Smooth muscle cell (in vitro differentiated cells): ENCODE data around the gene ACTN1. TPM values are rescaled to one million over a fixed set of nuclear protein-coding genes. Genes with fewer than 3 reads are reported as not detected.

Source experiments
- DNase-seq: peaks from one replicate; lab custom pipeline; 2025; ENCODE audit not compliant: unreplicated experiment; lab: John Stamatoyannopoulos, UW
- H2AFZ ChIP-seq: fragments of 200-600 bp; sonication (generic); 2 replicates; pipeline ENCODE4 v1.6.0; 2016; ENCODE audit warnings: antibody characterized with exemption, low read depth, mild to moderate bottlenecking
- H3F3A ChIP-seq: fragments of 200-600 bp; sonication (generic); 2 replicates; pipeline ENCODE4 v1.6.0; 2017; ENCODE audit warnings: antibody characterized with exemption, low read depth
- H3K27ac ChIP-seq: fragments of 200-600 bp; sonication (generic); 2 replicates; pipeline ENCODE4 v1.5.1; 2016; ENCODE audit warnings: low read depth, mild to moderate bottlenecking
- H3K27me3 ChIP-seq: fragments of 200-600 bp; sonication (generic); 2 replicates; pipeline ENCODE4 v1.6.1; 2016; ENCODE audit warnings: low read depth, mild to moderate bottlenecking
- H3K36me3 ChIP-seq: fragments of 200-600 bp; sonication (generic); 2 replicates; pipeline ENCODE4 v1.5.1; 2016; ENCODE audit warnings: low read depth
- H3K4me1 ChIP-seq: fragments of 200-600 bp; sonication (generic); 2 replicates; pipeline ENCODE4 v1.5.1; 2016; ENCODE audit warnings: low read depth
- H3K4me2 ChIP-seq: fragments of 200-600 bp; sonication (generic); 2 replicates; pipeline ENCODE4 v1.6.0; 2016; ENCODE audit warnings: mild to moderate bottlenecking
- H3K4me3 ChIP-seq: fragments of 200-600 bp; sonication (generic); 2 replicates; pipeline ENCODE4 v1.5.1; 2016; ENCODE audit warnings: mild to moderate bottlenecking
- H3K79me2 ChIP-seq: fragments of 200-600 bp; sonication (generic); 2 replicates; pipeline ENCODE4 v1.6.0; 2016; ENCODE audit warnings: low read depth, mild to moderate bottlenecking
- H3K9ac ChIP-seq: fragments of 200-600 bp; sonication (generic); 2 replicates; pipeline ENCODE4 v1.6.0; 2016; ENCODE audit warnings: low read depth
- H3K9me3 ChIP-seq: fragments of 200-600 bp; sonication (generic); replicated peaks from 2 replicates; pipeline ENCODE4 v1.5.1; 2016; ENCODE audit warnings: low read depth
- H4K20me1 ChIP-seq: fragments of 200-600 bp; sonication (generic); 2 replicates; pipeline ENCODE4 v1.6.0; 2016; ENCODE audit warnings: low read depth
- CTCF ChIP-seq: fragments of 200-600 bp; sonication (generic); IDR thresholded peaks from 2 replicates; pipeline ENCODE4 v1.5.1; 2017; ENCODE audit warnings: borderline replicate concordance, mild to moderate bottlenecking, antibody characterized with exemption; ENCODE audit not compliant: insufficient read depth, poor library complexity, severe bottlenecking
- WGBS: methylation state at CpG from one replicate; pipeline ENCODE4 v1.1.7; 2016; ENCODE audit warnings: low lambda C conversion rate; 5-methylcytosine and 5-hydroxymethylcytosine counted together
- polyA plus RNA-seq: library from polyadenylated mRNA; unstranded; fragments of >200 nt; fragmentation: Nextera tagmentation; extraction: Ambion mirVana; gene quantifications from 2 replicates; pipeline ENCODE4 v1.2.1, GENCODE V29; 2016
- total RNA-seq: library from RNA; depleted of rRNA; stranded (reverse); fragments of >200 nt; gene quantifications from 2 replicates; pipeline ENCODE4 v1.2.3, GENCODE V29; 2014

ACTN1 gene
- total and polyA plus RNA-seq, 2 experiments from 2014 or later = 422 to 806 TPM

GRCh38 chr14:68865542-68865941 is 113.6 kb downstream of the ACTN1 start:
- no peaks in the 10 kb centered on the region for H3K9me3 ChIP-seq
- no peaks in the 10 kb centered on the region for H3K4me1 ChIP-seq
- H3K36me3 ChIP-seq = no peaks in the 10 kb centered on the region
- peaks cover 37% of the 10 kb centered on the region for H3F3A ChIP-seq
- H3K79me2 ChIP-seq = no peaks in the 10 kb centered on the region
- H3K4me3 ChIP-seq = no peak overlapping the region
- no peak overlapping the region for H3K4me2 ChIP-seq
- peaks cover 19% of the 10 kb centered on the region for H4K20me1 ChIP-seq
- no peaks in the 10 kb centered on the region for H3K27me3 ChIP-seq
- TF ChIP-seq CTCF = no peak
- DNase-seq = no peak
- no peak overlapping the region for H3K27ac ChIP-seq
- no peak overlapping the region for H2AFZ ChIP-seq
- no peak overlapping the region for H3K9ac ChIP-seq
- 91% methylated on average over 2 of the region's 2 CpGs for WGBS

- H3K27ac ChIP-seq = no peak overlapping the region
- 91% methylated on average over 6 of the region's 6 CpGs for WGBS
These were observed 114.7 kb downstream of the ACTN1 start for GRCh38 chr14:68864361-68864750.

GRCh38 chr14:68863610-68864360 is 115.3 kb downstream of the ACTN1 start:
- Histone ChIP-seq H3K9ac (no peak overlapping the region), H3K27ac (no peak overlapping the region), H2AFZ (no peak overlapping the region), H3K36me3 (no peaks in the 10 kb centered on the region), H3K79me2 (no peaks in the 10 kb centered on the region), H4K20me1 (peaks cover 8% of the 10 kb centered on the region), H3K4me2 (no peak overlapping the region), H3F3A (peaks cover 24% of the 10 kb centered on the region), H3K4me3 (no peak overlapping the region), H3K9me3 (no peaks in the 10 kb centered on the region), H3K4me1 (no peaks in the 10 kb centered on the region), H3K27me3 (no peaks in the 10 kb centered on the region)
- DNase-seq = no peak
- TF ChIP-seq CTCF = no peak
- WGBS = 92% methylated on average over 12 of the region's 13 CpGs

More at GRCh38 chr14:68864361-68864750, 114.7 kb downstream of the ACTN1 start:
- Histone ChIP-seq H3F3A (peaks cover 29% of the 10 kb centered on the region), H3K4me1 (no peaks in the 10 kb centered on the region), H2AFZ (no peak overlapping the region), H3K79me2 (no peaks in the 10 kb centered on the region), H3K36me3 (no peaks in the 10 kb centered on the region), H3K4me2 (no peak overlapping the region), H3K9me3 (no peaks in the 10 kb centered on the region), H3K27me3 (no peaks in the 10 kb centered on the region), H3K9ac (no peak overlapping the region), H4K20me1 (peaks cover 11% of the 10 kb centered on the region), H3K4me3 (no peak overlapping the region)
- DNase-seq = no peak
- no peak for TF ChIP-seq CTCF
